Measurements from ENCODE around the gene ZNRF4.
"Not testable (repeated sequence)": the region's sequence is repeated elsewhere in the genome, so short reads cannot be mapped to it uniquely, and the experiment has no call there.

ZNRF4 gene, protein sequence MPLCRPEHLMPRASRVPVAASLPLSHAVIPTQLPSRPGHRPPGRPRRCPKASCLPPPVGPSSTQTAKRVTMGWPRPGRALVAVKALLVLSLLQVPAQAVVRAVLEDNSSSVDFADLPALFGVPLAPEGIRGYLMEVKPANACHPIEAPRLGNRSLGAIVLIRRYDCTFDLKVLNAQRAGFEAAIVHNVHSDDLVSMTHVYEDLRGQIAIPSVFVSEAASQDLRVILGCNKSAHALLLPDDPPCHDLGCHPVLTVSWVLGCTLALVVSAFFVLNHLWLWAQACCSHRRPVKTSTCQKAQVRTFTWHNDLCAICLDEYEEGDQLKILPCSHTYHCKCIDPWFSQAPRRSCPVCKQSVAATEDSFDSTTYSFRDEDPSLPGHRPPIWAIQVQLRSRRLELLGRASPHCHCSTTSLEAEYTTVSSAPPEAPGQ

GRCh38 chr19:5455367-5456129, at the start of gene ZNRF4:
Gene ZNRF4, plus strand, starts transcription at chr19:5455417. Its CDS starts 75 bp downstream, at chr19:5455492.
- no peak for DNase-seq (ENCODE audit: extremely low read depth in 1 of 2, low read depth in 1 of 2)

- not testable (repeated sequence) for DNase-seq (ENCODE audit: extremely low read depth in 1 of 2, low read depth in 1 of 2)
These were observed 49.0 kb upstream of the ZNRF4 start for GRCh38 chr19:5406198-5406597.

- no peak for DNase-seq (ENCODE audit: extremely low read depth in 1 of 2, low read depth in 1 of 2)
These were observed 48.4 kb upstream of the ZNRF4 start for GRCh38 chr19:5406816-5407215.

DNA sequence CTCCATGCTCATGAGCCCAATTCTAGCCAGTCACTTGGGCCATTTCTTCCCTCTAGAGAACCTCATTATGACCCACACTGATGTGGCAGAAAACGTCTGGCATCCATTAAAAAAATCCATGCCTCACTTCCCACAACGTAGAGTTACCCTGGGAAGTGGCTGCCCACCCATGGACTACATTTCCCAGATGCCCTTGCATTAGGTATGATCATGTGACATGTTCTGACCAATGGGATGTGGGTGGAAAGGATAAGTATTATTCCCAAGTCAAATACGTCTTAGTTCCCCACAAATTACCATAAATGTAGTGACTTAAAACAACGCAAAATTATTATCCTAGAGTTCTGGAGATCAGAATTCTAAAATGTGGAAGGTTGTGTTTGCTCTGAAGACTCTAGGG, 47.9 kb upstream of the ZNRF4 start:
- DNase-seq (ENCODE audit: extremely low read depth in 1 of 2, low read depth in 1 of 2), result no peak

DNA sequence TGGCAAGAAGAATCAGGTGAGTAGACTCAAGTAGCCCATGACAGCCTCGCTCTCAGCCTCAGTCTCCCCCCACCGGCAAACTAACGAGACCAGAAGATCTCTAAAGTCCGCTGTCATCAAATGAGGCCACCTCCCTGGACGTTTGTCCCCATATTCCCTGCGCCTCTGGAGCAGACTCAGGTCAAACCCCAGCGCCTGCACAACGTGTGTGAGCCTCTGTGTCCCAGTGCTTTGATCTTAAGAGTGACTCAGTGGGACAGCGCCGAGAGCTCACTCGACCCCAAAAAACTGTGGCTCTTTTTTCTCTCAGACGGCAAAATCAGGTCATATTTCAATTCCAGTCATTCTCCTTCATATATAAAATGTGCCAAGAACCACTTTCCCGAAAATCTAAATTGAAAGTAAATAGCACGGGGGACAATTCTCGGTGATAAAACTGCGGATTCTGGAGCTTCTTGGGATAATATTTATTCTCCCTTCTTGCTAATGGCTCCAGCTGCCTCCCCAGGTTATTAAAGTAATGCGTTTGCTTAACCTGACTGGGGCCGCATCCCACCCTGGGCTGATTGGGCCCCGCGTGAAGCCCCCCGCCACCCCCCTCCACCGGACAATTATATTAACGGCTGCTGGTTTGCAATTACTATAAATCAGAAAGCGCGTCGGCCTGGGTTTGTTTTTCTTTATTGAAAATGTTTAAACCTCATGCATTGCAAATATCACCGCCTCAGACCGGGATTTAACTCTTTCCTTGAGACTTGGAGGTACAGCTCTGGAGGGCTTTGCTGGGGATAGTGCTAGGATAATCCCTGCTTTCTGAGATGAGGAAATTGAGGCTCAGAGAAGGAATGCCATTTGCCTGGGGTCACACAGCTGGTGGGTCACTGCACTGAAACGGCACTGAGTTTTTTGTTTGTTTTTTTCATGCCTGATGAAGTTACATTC, 37.5 kb upstream of the ZNRF4 start:
- DNase-seq (ENCODE audit: extremely low read depth in 1 of 2, low read depth in 1 of 2), result no peak

- DNase-seq (ENCODE audit: extremely low read depth in 1 of 2, low read depth in 1 of 2), result no peak
These were observed 36.5 kb upstream of the ZNRF4 start for GRCh38 chr19:5418677-5419076.

- no peak for DNase-seq (ENCODE audit: extremely low read depth in 1 of 2, low read depth in 1 of 2)
These were observed 34.3 kb upstream of the ZNRF4 start for GRCh38 chr19:5420953-5421352.

GRCh38 chr19:5423567-5424125, 31.6 kb upstream of the ZNRF4 start:
- DNase-seq (ENCODE audit: extremely low read depth in 1 of 2, low read depth in 1 of 2), result no peak

GRCh38 chr19:5424192-5424973, 30.8 kb upstream of the ZNRF4 start:
- no peak for DNase-seq (ENCODE audit: extremely low read depth in 1 of 2, low read depth in 1 of 2)

GRCh38 chr19:5425260-5425659, 30.0 kb upstream of the ZNRF4 start:
- DNase-seq (ENCODE audit: extremely low read depth in 1 of 2, low read depth in 1 of 2), result no peak

DNA sequence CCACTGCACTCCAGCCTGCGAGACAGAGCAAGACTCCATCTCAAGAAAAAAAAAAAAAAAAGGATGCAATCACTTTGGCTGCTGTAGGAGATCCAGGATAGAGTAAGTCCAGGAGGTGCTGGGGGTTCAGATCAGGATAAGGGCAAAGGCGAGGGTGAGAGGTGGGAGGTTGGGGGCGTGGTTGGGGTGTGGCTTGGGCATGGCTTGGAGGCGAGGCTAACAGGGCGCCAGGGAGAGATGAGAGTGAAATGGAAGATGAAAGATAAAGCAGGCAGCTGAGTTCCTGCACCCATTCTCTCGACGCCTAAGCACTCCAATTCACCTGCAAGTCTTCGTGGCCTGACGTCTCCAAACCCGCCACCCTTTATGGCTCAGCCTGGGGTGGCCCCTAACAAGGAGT, 25.0 kb upstream of the ZNRF4 start:
- DNase-seq (ENCODE audit: extremely low read depth in 1 of 2, low read depth in 1 of 2), result no peak

GRCh38 chr19:5432687-5433086, 22.5 kb upstream of the ZNRF4 start:
- no peak for DNase-seq (ENCODE audit: extremely low read depth in 1 of 2, low read depth in 1 of 2)

- DNase-seq (ENCODE audit: extremely low read depth in 1 of 2, low read depth in 1 of 2), result no peak
These were observed 20.8 kb upstream of the ZNRF4 start for GRCh38 chr19:5434351-5434917.

DNA sequence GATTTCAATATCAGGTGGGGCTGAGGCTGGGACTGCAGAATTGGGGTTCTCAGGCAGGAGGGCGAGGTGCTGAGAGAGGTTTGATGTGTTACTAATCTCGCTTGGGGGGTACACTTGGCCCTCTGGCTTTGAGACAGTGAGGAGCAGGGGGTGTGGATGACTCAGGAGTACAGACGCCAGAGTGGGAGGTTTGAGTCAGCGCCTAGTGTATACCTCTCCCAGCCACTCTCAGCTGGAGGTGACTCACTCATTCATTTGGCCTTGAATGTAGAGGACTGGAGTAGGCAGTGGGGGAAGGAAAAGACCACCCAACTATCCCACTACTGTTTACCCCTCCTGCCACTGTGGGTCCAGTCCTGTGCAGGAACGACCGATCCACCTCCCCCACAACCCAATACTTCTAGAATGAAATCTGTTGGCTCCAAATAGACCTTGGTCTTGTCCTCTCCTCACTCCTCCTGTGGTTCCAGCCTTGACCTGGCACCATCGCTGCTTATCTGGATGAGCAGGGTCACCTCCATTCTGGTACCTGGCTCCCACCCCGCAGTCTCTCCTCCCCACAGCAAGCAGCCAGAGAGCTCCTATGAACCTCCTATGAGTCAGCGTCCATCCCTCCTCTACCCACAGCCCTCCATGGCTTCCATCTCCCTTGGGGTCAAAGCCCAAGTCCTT, 20.1 kb upstream of the ZNRF4 start:
- DNase-seq (ENCODE audit: extremely low read depth in 1 of 2, low read depth in 1 of 2), result peak; percentile 47 to 66

DNA sequence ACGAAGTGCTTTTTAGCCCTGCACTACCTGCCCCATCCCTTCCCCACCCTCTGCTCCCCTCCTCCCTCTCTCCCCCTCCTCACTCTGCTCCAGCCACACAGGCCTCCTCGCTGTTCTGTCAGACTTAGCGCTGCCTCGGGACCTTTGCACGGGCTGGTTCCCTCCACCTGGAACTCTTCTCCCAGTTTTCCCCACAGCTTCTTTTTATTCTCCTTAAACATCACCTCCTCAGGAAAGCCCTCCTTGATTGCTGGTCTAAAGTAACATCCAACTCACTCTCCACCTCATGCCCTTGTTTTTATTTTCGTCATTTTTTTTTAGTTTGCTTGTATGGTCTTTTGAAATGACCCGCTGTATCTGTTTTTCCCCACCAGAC, 19.6 kb upstream of the ZNRF4 start:
- no peak for DNase-seq (ENCODE audit: extremely low read depth in 1 of 2, low read depth in 1 of 2)

- no peak for DNase-seq (ENCODE audit: extremely low read depth in 1 of 2, low read depth in 1 of 2)
These were observed 18.9 kb upstream of the ZNRF4 start for GRCh38 chr19:5436106-5436947.

DNA sequence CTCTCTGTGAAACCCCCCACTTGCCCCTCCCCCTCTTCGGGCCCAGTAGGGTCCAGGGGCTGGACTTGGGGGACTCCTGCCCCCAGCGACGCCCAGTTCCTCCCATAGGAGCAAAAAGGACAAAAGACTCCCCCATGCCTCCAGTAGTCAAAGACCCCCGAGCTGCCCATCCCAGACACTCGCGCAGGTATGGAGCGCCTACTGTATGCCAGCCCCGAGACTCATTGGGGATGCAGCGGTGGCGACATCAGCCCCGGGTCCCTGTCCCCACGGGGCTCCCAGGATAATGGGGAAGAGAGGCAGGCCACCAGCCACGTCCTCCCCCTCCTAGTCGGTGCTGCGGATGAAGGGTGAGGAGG, 18.3 kb upstream of the ZNRF4 start:
- DNase-seq (ENCODE audit: extremely low read depth in 1 of 2, low read depth in 1 of 2), result no peak

GRCh38 chr19:5438756-5439155, 16.5 kb upstream of the ZNRF4 start:
- not testable (repeated sequence) for DNase-seq (ENCODE audit: extremely low read depth in 1 of 2, low read depth in 1 of 2)

All from stimulated activated CD8-positive, alpha-beta memory T cell treated with anti-CD3 and anti-CD28 coated beads, Interleukin-7, amount 100 ng/mL, for 48 hours (primary cell).